ENCODE measurements around the gene FGF7. TPM values are rescaled to one million over a fixed set of nuclear protein-coding genes. Genes with fewer than 3 reads are reported as not detected.

FGF7 gene
- total RNA-seq, 1 donor from 2014 or later: 0.43 TPM

DNA sequence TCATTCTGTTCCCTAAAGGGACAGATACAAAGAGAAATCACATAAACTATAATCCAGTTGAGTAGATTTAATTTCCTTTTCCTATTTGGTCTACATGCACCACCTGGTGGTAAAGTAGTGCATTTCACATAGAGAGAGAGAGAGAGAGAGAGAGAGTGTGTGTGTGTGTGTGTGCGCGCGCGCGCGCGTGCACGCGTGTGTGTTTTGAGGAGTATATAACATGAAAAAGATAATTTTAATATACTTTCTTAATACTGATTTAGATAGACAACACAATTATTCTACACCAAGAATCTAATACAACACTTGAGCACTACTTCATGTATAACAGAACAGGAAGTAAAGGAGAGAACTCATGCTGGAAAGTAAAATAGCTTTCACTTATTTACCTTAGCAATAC, 1.1 kb upstream of the FGF7 start:
- Histone ChIP-seq H3K4me3 (ENCODE audit: insufficient read depth, low read depth, low read length) (no peak overlapping the region), H3K4me2 (ENCODE audit: low read length) (no peak overlapping the region)
- no peak overlapping the region for H3K27ac Mint-ChIP-seq (ENCODE audit: unreplicated experiment)

DNA sequence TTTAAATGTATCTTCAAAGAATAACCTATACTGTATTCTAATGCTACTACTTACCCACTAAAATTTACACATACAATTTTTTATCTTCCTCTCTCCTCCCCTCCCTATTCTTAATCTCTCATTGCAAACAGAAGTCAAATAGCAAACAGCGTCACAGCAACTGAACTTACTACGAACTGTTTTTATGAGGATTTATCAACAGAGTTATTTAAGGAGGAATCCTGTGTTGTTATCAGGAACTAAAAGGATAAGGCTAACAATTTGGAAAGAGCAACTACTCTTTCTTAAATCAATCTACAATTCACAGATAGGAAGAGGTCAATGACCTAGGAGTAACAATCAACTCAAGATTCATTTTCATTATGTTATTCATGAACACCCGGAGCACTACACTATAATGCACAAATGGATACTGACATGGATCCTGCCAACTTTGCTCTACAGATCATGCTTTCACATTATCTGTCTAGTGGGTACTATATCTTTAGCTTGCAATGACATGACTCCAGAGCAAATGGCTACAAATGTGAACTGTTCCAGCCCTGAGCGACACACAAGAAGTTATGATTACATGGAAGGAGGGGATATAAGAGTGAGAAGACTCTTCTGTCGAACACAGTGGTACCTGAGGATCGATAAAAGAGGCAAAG, 984 bp downstream of the FGF7 start:
- Mint-ChIP-seq H3K36me3 (ENCODE audit: low read depth, unreplicated experiment) (no peaks in the 10 kb centered on the region), H3K27me3 (ENCODE audit: low read depth, unreplicated experiment) (no peaks in the 10 kb centered on the region), H3K4me1 (ENCODE audit: low read depth, unreplicated experiment) (no peaks in the 10 kb centered on the region), H3K4me3 (ENCODE audit: unreplicated experiment) (no peak overlapping the region), H3K9me3 (ENCODE audit: unreplicated experiment) (peaks cover 3% of the 10 kb centered on the region), H3K27ac (ENCODE audit: unreplicated experiment) (no peak overlapping the region)
- Histone ChIP-seq H3K27me3 (ENCODE audit: insufficient read depth, low read length) (no peaks in the 10 kb centered on the region), H3K36me3 (ENCODE audit: insufficient read depth, low read length) (no peaks in the 10 kb centered on the region), H3K4me2 (ENCODE audit: low read length) (no peak overlapping the region), H3K79me2 (ENCODE audit: insufficient read depth, low read length) (no peaks in the 10 kb centered on the region), H3K9me3 (ENCODE audit: insufficient read depth, low read depth, low read length) (no peaks in the 10 kb centered on the region), H3K4me3 (ENCODE audit: insufficient read depth, low read depth, low read length) (no peak overlapping the region), H4K20me1 (ENCODE audit: insufficient read depth, low read length) (no peaks in the 10 kb centered on the region), H3K4me1 (ENCODE audit: insufficient read depth, low read length) (no peaks in the 10 kb centered on the region), H3K9ac (ENCODE audit: low read length) (no peak overlapping the region), H2AFZ (ENCODE audit: low read depth, low read length) (no peak overlapping the region), H3K27ac (ENCODE audit: low read depth, low read length) (no peak overlapping the region)
- FAIRE-seq: peak; percentile 92
- DNase-seq (ENCODE audit: low read depth): peak; percentile 14
- TF ChIP-seq EZH2 (IDR thresholded peaks at IDR 0.05; ENCODE audit: insufficient read depth, low read length): no peak
- TF ChIP-seq, protein P1, sequence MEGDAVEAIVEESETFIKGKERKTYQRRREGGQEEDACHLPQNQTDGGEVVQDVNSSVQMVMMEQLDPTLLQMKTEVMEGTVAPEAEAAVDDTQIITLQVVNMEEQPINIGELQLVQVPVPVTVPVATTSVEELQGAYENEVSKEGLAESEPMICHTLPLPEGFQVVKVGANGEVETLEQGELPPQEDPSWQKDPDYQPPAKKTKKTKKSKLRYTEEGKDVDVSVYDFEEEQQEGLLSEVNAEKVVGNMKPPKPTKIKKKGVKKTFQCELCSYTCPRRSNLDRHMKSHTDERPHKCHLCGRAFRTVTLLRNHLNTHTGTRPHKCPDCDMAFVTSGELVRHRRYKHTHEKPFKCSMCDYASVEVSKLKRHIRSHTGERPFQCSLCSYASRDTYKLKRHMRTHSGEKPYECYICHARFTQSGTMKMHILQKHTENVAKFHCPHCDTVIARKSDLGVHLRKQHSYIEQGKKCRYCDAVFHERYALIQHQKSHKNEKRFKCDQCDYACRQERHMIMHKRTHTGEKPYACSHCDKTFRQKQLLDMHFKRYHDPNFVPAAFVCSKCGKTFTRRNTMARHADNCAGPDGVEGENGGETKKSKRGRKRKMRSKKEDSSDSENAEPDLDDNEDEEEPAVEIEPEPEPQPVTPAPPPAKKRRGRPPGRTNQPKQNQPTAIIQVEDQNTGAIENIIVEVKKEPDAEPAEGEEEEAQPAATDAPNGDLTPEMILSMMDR (IDR thresholded peaks at IDR 0.05; ENCODE audit: insufficient read depth, low read depth, low read length): no peak

More for the DNA sequence above, 1.1 kb upstream of the FGF7 start:
- H3K9ac ChIP-seq (ENCODE audit: low read length): no peak overlapping the region
- H3K27me3 ChIP-seq (ENCODE audit: insufficient read depth, low read length): no peaks in the 10 kb centered on the region
- peaks cover 3% of the 10 kb centered on the region for H3K9me3 Mint-ChIP-seq (ENCODE audit: unreplicated experiment)
- no peak overlapping the region for H3K27ac ChIP-seq (ENCODE audit: low read depth, low read length)
- no peaks in the 10 kb centered on the region for H3K79me2 ChIP-seq (ENCODE audit: insufficient read depth, low read length)
- no peaks in the 10 kb centered on the region for H3K36me3 Mint-ChIP-seq (ENCODE audit: low read depth, unreplicated experiment)
- no peaks in the 10 kb centered on the region for H3K36me3 ChIP-seq (ENCODE audit: insufficient read depth, low read length)
- no peaks in the 10 kb centered on the region for H3K9me3 ChIP-seq (ENCODE audit: insufficient read depth, low read depth, low read length)
- FAIRE-seq (no peak), DNase-seq (ENCODE audit: low read depth) (peak; percentile 55)
- H3K4me1 ChIP-seq (ENCODE audit: insufficient read depth, low read length): no peaks in the 10 kb centered on the region
- H3K4me3 Mint-ChIP-seq (ENCODE audit: unreplicated experiment): no peak overlapping the region
- H2AFZ ChIP-seq (ENCODE audit: low read depth, low read length): no peak overlapping the region
- H3K4me1 Mint-ChIP-seq (ENCODE audit: low read depth, unreplicated experiment): peaks cover 1% of the 10 kb centered on the region
- no peaks in the 10 kb centered on the region for H4K20me1 ChIP-seq (ENCODE audit: insufficient read depth, low read length)
- no peaks in the 10 kb centered on the region for H3K27me3 Mint-ChIP-seq (ENCODE audit: low read depth, unreplicated experiment)
- no peak for TF ChIP-seq EZH2 (IDR thresholded peaks at IDR 0.05; ENCODE audit: insufficient read depth, low read length)
- TF ChIP-seq, protein P1 (IDR thresholded peaks at IDR 0.05; ENCODE audit: insufficient read depth, low read depth, low read length): peak; percentile 66

DNA sequence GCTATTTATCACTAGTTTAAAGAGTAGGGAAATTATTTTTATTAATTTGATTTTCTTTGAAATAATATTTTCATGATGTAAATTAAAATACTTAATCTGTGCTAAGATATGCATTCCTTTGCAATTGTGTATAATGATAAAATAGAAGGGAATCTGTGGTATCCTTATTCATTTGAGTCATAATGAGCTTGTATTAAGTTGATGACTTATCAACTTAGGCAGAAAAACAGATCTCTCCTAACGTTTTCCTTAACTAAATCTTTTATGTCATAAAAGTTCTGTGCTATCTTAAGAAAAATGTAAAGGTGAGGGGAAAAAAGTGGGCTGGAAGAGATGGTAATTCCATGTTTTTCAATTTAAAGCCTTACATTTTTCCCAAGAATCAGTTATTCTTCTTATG, 1.9 kb downstream of the FGF7 start:
- Histone ChIP-seq H3K27me3 (ENCODE audit: insufficient read depth, low read length) (no peaks in the 10 kb centered on the region), H3K79me2 (ENCODE audit: insufficient read depth, low read length) (no peaks in the 10 kb centered on the region), H3K9ac (ENCODE audit: low read length) (no peak overlapping the region), H3K4me2 (ENCODE audit: low read length) (no peak overlapping the region), H3K36me3 (ENCODE audit: insufficient read depth, low read length) (no peaks in the 10 kb centered on the region), H3K27ac (ENCODE audit: low read depth, low read length) (no peak overlapping the region), H2AFZ (ENCODE audit: low read depth, low read length) (no peak overlapping the region), H3K4me1 (ENCODE audit: insufficient read depth, low read length) (no peaks in the 10 kb centered on the region), H3K9me3 (ENCODE audit: insufficient read depth, low read depth, low read length) (no peaks in the 10 kb centered on the region), H3K4me3 (ENCODE audit: insufficient read depth, low read depth, low read length) (no peak overlapping the region), H4K20me1 (ENCODE audit: insufficient read depth, low read length) (no peaks in the 10 kb centered on the region)
- Mint-ChIP-seq H3K9me3 (ENCODE audit: unreplicated experiment) (peaks cover 3% of the 10 kb centered on the region), H3K4me1 (ENCODE audit: low read depth, unreplicated experiment) (peaks cover 4% of the 10 kb centered on the region), H3K27ac (ENCODE audit: unreplicated experiment) (no peak overlapping the region), H3K36me3 (ENCODE audit: low read depth, unreplicated experiment) (no peaks in the 10 kb centered on the region), H3K4me3 (ENCODE audit: unreplicated experiment) (no peak overlapping the region), H3K27me3 (ENCODE audit: low read depth, unreplicated experiment) (no peaks in the 10 kb centered on the region)
- peak; percentile 66 for FAIRE-seq
- DNase-seq (ENCODE audit: low read depth): peak; percentile 49
- TF ChIP-seq, protein P1 (IDR thresholded peaks at IDR 0.05; ENCODE audit: insufficient read depth, low read depth, low read length): no peak
- TF ChIP-seq EZH2 (IDR thresholded peaks at IDR 0.05; ENCODE audit: insufficient read depth, low read length): no peak

Data from astrocyte (in vitro differentiated cells and primary cell).